Neural progenitor cell (in vitro differentiated cells): ENCODE results near the gene BBIP1.

Experiments
- CTCF ChIP-seq: fragments of 200-600 bp; sonication (generic); IDR thresholded peaks from 2 replicates; pipeline ENCODE4 v1.5.1; 2017; ENCODE audit warnings: antibody characterized with exemption, mild to moderate bottlenecking
- EZH2 ChIP-seq: fragments of 200-600 bp; sonication (generic); IDR thresholded peaks from 2 replicates; pipeline ENCODE4 v1.6.1; 2017; ENCODE audit warnings: antibody characterized with exemption, mild to moderate bottlenecking, moderate library complexity
- EZH2phosphoT487 ChIP-seq: fragments of 200-600 bp; sonication (generic); IDR thresholded peaks from 2 replicates; pipeline ENCODE4 v1.6.1; 2017; ENCODE audit warnings: antibody characterized with exemption

- no peak for TF ChIP-seq CTCF
- no peak for TF ChIP-seq EZH2phosphoT487
- no peak for TF ChIP-seq EZH2
These were observed at the start of gene BBIP1 for GRCh38 chr10:110918643-110919348.
